T-helper 2 cell treated with Interferon-gamma antibody and Interleukin-4, amounts not matched to agents 5 μg/mL and 100 μg/mL, for 36 hours (primary cell): ENCODE measurements around the gene COX6B1.
"Not testable (repeated sequence)": the region's sequence is repeated elsewhere in the genome, so short reads cannot be mapped to it uniquely, and the experiment has no call there.

Experiments
- DNase-seq: peaks from one replicate; pipeline ENCODE4 v3.0.0; 2021; ENCODE audit warnings: low spot score
- H3K27ac Mint-ChIP-seq: one replicate; pipeline ENCODE4 v1.8.0; 2021; ENCODE audit warnings: mild to moderate bottlenecking, mixed read lengths
- H3K27me3 Mint-ChIP-seq: one replicate; pipeline ENCODE4 v1.8.0; 2021; ENCODE audit warnings: low read depth, mixed read lengths
- H3K36me3 Mint-ChIP-seq: one replicate; pipeline ENCODE4 v1.8.0; 2021; ENCODE audit warnings: low read depth, mixed read lengths
- H3K4me1 Mint-ChIP-seq: one replicate; pipeline ENCODE4 v1.8.0; 2021; ENCODE audit warnings: low read depth, mixed read lengths
- H3K4me3 Mint-ChIP-seq: one replicate; pipeline ENCODE4 v1.8.0; 2022; ENCODE audit warnings: mild to moderate bottlenecking, moderate library complexity, mixed read lengths
- H3K9me3 Mint-ChIP-seq: one replicate; pipeline ENCODE4 v1.8.0; 2021; ENCODE audit warnings: mixed read lengths

Gene COX6B1

GRCh38 chr19:35648017-35648961 is at the start of gene COX6B1:
Gene COX6B1, plus strand, starts transcription at chr19:35648323. Its CDS starts 2,921 bp downstream, at chr19:35651244.
- Mint-ChIP-seq H3K27me3 (no peaks in the 10 kb centered on the region), H3K4me1 (peaks cover 28% of the 10 kb centered on the region), H3K9me3 (no peaks in the 10 kb centered on the region), H3K27ac (peak within 1 kb of the TSS; percentile 95), H3K36me3 (peaks cover 15% of the 10 kb centered on the region), H3K4me3 (peak within 1 kb of the TSS; percentile 89)
- peak; percentile 95 for DNase-seq

- H3K4me3 Mint-ChIP-seq = no peak overlapping the region
- peaks cover 4% of the 10 kb centered on the region for H3K9me3 Mint-ChIP-seq
- no peak overlapping the region for H3K27ac Mint-ChIP-seq
- H3K4me1 Mint-ChIP-seq = no peaks in the 10 kb centered on the region
- no peaks in the 10 kb centered on the region for H3K36me3 Mint-ChIP-seq
- DNase-seq = no peak
- peaks cover 8% of the 10 kb centered on the region for H3K27me3 Mint-ChIP-seq
Observed at GRCh38 chr19:35601971-35602370, 46.2 kb upstream of the COX6B1 start.

- not testable (repeated sequence) for H3K27me3 Mint-ChIP-seq, H3K36me3 Mint-ChIP-seq, DNase-seq, H3K27ac Mint-ChIP-seq, H3K4me3 Mint-ChIP-seq, H3K4me1 Mint-ChIP-seq
- peaks cover 21% of the 10 kb centered on the region for H3K9me3 Mint-ChIP-seq
Observed at GRCh38 chr19:35604436-35604835, 43.7 kb upstream of the COX6B1 start.

- not testable (repeated sequence) for H3K27ac Mint-ChIP-seq, H3K27me3 Mint-ChIP-seq, H3K36me3 Mint-ChIP-seq, DNase-seq, H3K4me3 Mint-ChIP-seq
- Mint-ChIP-seq H3K9me3 (peaks cover 21% of the 10 kb centered on the region), H3K4me1 (peaks cover 17% of the 10 kb centered on the region)
Observed at GRCh38 chr19:35607170-35607569, 41.0 kb upstream of the COX6B1 start.

- DNase-seq = no peak
- peaks cover 22% of the 10 kb centered on the region for H3K4me1 Mint-ChIP-seq
- peaks cover 9% of the 10 kb centered on the region for H3K36me3 Mint-ChIP-seq
- no peaks in the 10 kb centered on the region for H3K27me3 Mint-ChIP-seq
- H3K4me3 Mint-ChIP-seq = no peak overlapping the region
- H3K9me3 Mint-ChIP-seq = peaks cover 21% of the 10 kb centered on the region
- no peak overlapping the region for H3K27ac Mint-ChIP-seq
Observed at GRCh38 chr19:35607661-35608060, 40.5 kb upstream of the COX6B1 start.

- Mint-ChIP-seq H3K27me3 (no peaks in the 10 kb centered on the region), H3K9me3 (peaks cover 21% of the 10 kb centered on the region), H3K4me3 (peak overlapping the region; percentile 6), H3K27ac (peak overlapping the region; percentile 28), H3K36me3 (peaks cover 9% of the 10 kb centered on the region), H3K4me1 (peaks cover 22% of the 10 kb centered on the region)
- no peak for DNase-seq
Observed at GRCh38 chr19:35608251-35608650, 39.9 kb upstream of the COX6B1 start.

GRCh38 chr19:35609851-35610353 is 38.2 kb upstream of the COX6B1 start:
- peaks cover 12% of the 10 kb centered on the region for H3K36me3 Mint-ChIP-seq
- H3K4me3 Mint-ChIP-seq = peak overlapping the region; percentile 61
- DNase-seq = no peak
- H3K4me1 Mint-ChIP-seq = peaks cover 22% of the 10 kb centered on the region
- H3K27me3 Mint-ChIP-seq = no peaks in the 10 kb centered on the region
- peaks cover 21% of the 10 kb centered on the region for H3K9me3 Mint-ChIP-seq
- peak overlapping the region; percentile 83 for H3K27ac Mint-ChIP-seq

GRCh38 chr19:35612224-35612558 is 35.9 kb upstream of the COX6B1 start:
- Mint-ChIP-seq H3K27ac (peak overlapping the region; percentile 94), H3K27me3 (no peaks in the 10 kb centered on the region), H3K4me3 (peak overlapping the region; percentile 88), H3K36me3 (peaks cover 20% of the 10 kb centered on the region), H3K9me3 (peaks cover 15% of the 10 kb centered on the region), H3K4me1 (peaks cover 22% of the 10 kb centered on the region)
- DNase-seq = no peak

- Mint-ChIP-seq H3K27me3 (no peaks in the 10 kb centered on the region), H3K36me3 (peaks cover 17% of the 10 kb centered on the region), H3K4me1 (peaks cover 22% of the 10 kb centered on the region), H3K27ac (peak within 1 kb of the TSS; percentile 94), H3K4me3 (peak within 1 kb of the TSS; percentile 88), H3K9me3 (peaks cover 11% of the 10 kb centered on the region)
- peak; percentile 97 for DNase-seq
Observed at GRCh38 chr19:35612559-35613321, 35.4 kb upstream of the COX6B1 start, which contains the start of gene HAUS5. Gene HAUS5, plus strand, starts transcription at chr19:35612735. Its CDS starts 60 bp downstream, at chr19:35612795.

GRCh38 chr19:35613574-35613973 is 34.5 kb upstream of the COX6B1 start:
- Mint-ChIP-seq H3K27ac (peak overlapping the region; percentile 94), H3K36me3 (peaks cover 13% of the 10 kb centered on the region), H3K4me3 (peak overlapping the region; percentile 88), H3K4me1 (peaks cover 20% of the 10 kb centered on the region), H3K9me3 (peaks cover 4% of the 10 kb centered on the region), H3K27me3 (no peaks in the 10 kb centered on the region)
- no peak for DNase-seq

GRCh38 chr19:35615036-35615435 is 33.1 kb upstream of the COX6B1 start:
- no peak for DNase-seq
- H3K27ac Mint-ChIP-seq = no peak overlapping the region
- H3K4me3 Mint-ChIP-seq = no peak overlapping the region
- no peaks in the 10 kb centered on the region for H3K9me3 Mint-ChIP-seq
- H3K27me3 Mint-ChIP-seq = no peaks in the 10 kb centered on the region
- H3K4me1 Mint-ChIP-seq = peaks cover 14% of the 10 kb centered on the region
- H3K36me3 Mint-ChIP-seq = peaks cover 11% of the 10 kb centered on the region

GRCh38 chr19:35618857-35619256 is 29.3 kb upstream of the COX6B1 start:
- no peaks in the 10 kb centered on the region for H3K27me3 Mint-ChIP-seq
- H3K36me3 Mint-ChIP-seq = peaks cover 16% of the 10 kb centered on the region
- no peaks in the 10 kb centered on the region for H3K9me3 Mint-ChIP-seq
- no peak overlapping the region for H3K4me3 Mint-ChIP-seq
- no peak for DNase-seq
- peak overlapping the region; percentile 45 for H3K27ac Mint-ChIP-seq
- no peaks in the 10 kb centered on the region for H3K4me1 Mint-ChIP-seq

- H3K4me1 Mint-ChIP-seq = no peaks in the 10 kb centered on the region
- H3K27ac Mint-ChIP-seq = no peak overlapping the region
- peaks cover 15% of the 10 kb centered on the region for H3K36me3 Mint-ChIP-seq
- no peak overlapping the region for H3K4me3 Mint-ChIP-seq
- H3K9me3 Mint-ChIP-seq = no peaks in the 10 kb centered on the region
- DNase-seq = no peak
- H3K27me3 Mint-ChIP-seq = no peaks in the 10 kb centered on the region
Observed at GRCh38 chr19:35619290-35619923, 28.7 kb upstream of the COX6B1 start.
